HEK293 (cell line): ENCODE measurements around the gene HOXD10.

Experiments used
- CTCF ChIA-PET: fragments of 350-600 bp; formaldehyde crosslinking; extraction: SDS; loops from one replicate; lab custom pipeline; 2021; ENCODE audit warnings: antibody characterized with exemption; lab: Yijun Ruan, JAX
- POLR2A ChIA-PET: fragments of 300-600 bp; formaldehyde crosslinking; extraction: SDS; loops from one replicate; lab custom pipeline; 2020; ENCODE audit warnings: antibody characterized with exemption, inconsistent platforms; lab: Yijun Ruan, JAX
- H3K27ac ChIP-seq: fragments of 200-500 bp; sonication (Bioruptor generic); 2 replicates; pipeline ENCODE4 v1.5.1; 2014; ENCODE audit warnings: low read depth, low read length, control low read depth, inconsistent platforms; ENCODE audit errors: extremely low read depth
- H3K36me3 ChIP-seq, 2 experiments: fragments of 200-500 bp in 1 of 2; sonication (Bioruptor generic) in 1 of 2; 1 replicate in 1 of 2; 2 replicates in 1 of 2; pipeline ENCODE4 v1.5.1; 2014 to 2017; ENCODE audit warnings: inconsistent platforms in 2 of 2, low read length in 2 of 2; ENCODE audit not compliant: control insufficient read depth in 2 of 2, insufficient read depth in 1 of 2
- H3K4me1 ChIP-seq: fragments of 200-500 bp; sonication (Bioruptor generic); 2 replicates; pipeline ENCODE4 v1.5.1; 2014; ENCODE audit warnings: mild to moderate bottlenecking, low read length, inconsistent platforms; ENCODE audit not compliant: control insufficient read depth, insufficient read depth
- H3K4me3 ChIP-seq: 2 replicates; pipeline ENCODE4 v1.5.1; 2011; ENCODE audit warnings: low read depth, mild to moderate bottlenecking, control low read depth, low read length, moderate library complexity
- H3K9me3 ChIP-seq: fragments of 200-500 bp; sonication (Bioruptor generic); 2 replicates; pipeline ENCODE4 v1.5.1; 2014; ENCODE audit warnings: low read depth, low read length, inconsistent platforms; ENCODE audit not compliant: control insufficient read depth, insufficient read depth
- ATF2 ChIP-seq: fragments of 450-650 bp; formaldehyde crosslinking; IDR thresholded peaks from 2 replicates; pipeline ENCODE4 v1.5.1; 2016; ENCODE audit warnings: missing biosample characterization, missing genetic modification characterization, low read depth
- GFI1B ChIP-seq: fragments of 450-650 bp; formaldehyde crosslinking; IDR thresholded peaks from 2 replicates; pipeline ENCODE4 v1.5.1; 2016; ENCODE audit warnings: missing biosample characterization, missing genetic modification characterization
- REPIN1 ChIP-seq: fragments of 450-650 bp; formaldehyde crosslinking; IDR thresholded peaks from 2 replicates; pipeline ENCODE4 v1.5.1; 2017; ENCODE audit warnings: missing biosample characterization, missing genetic modification characterization, low read depth
- TRIM28 ChIP-seq: IDR thresholded peaks from 2 replicates; pipeline ENCODE4 v1.6.1; 2011; ENCODE audit warnings: low read length, control low read depth, borderline replicate concordance
- ZFHX2 ChIP-seq: fragments of 450-650 bp; formaldehyde crosslinking; conservative IDR thresholded peaks from 2 replicates; pipeline ENCODE4 v1.5.1; 2016; ENCODE audit warnings: missing biosample characterization, missing genetic modification characterization
- ZNF133 ChIP-seq: fragments of 450-650 bp; formaldehyde crosslinking; IDR thresholded peaks from 2 replicates; pipeline ENCODE4 v1.5.1; 2016; ENCODE audit warnings: missing biosample characterization, missing genetic modification characterization
- ZNF140 ChIP-seq: fragments of 450-650 bp; formaldehyde crosslinking; IDR thresholded peaks from 2 replicates; pipeline ENCODE4 v1.5.1; 2016; ENCODE audit warnings: missing biosample characterization, missing genetic modification characterization
- ZNF26 ChIP-seq: fragments of 450-650 bp; formaldehyde crosslinking; IDR thresholded peaks from 2 replicates; pipeline ENCODE4 v1.5.1; 2016; ENCODE audit warnings: missing biosample characterization, missing genetic modification characterization
- ZNF280D ChIP-seq: fragments of 450-650 bp; formaldehyde crosslinking; IDR thresholded peaks from 2 replicates; pipeline ENCODE4 v1.5.1; 2016; ENCODE audit warnings: missing biosample characterization, missing genetic modification characterization
- ZNF341 ChIP-seq: fragments of 450-650 bp; formaldehyde crosslinking; IDR thresholded peaks from 2 replicates; pipeline ENCODE4; 2016; ENCODE audit warnings: low read depth, missing biosample characterization, missing genetic modification characterization
- ZNF362 ChIP-seq: fragments of 450-650 bp; formaldehyde crosslinking; IDR thresholded peaks from 2 replicates; pipeline ENCODE4 v1.5.1; 2016; ENCODE audit warnings: missing biosample characterization, missing genetic modification characterization
- ZNF398 ChIP-seq: fragments of 450-650 bp; formaldehyde crosslinking; IDR thresholded peaks from 2 replicates; pipeline ENCODE4 v1.5.1; 2017; ENCODE audit warnings: missing biosample characterization, missing genetic modification characterization
- ZNF549 ChIP-seq: fragments of 450-650 bp; IDR thresholded peaks from 2 replicates; pipeline ENCODE4 v1.5.1; 2018; ENCODE audit warnings: missing biosample characterization, missing genetic modification characterization, mild to moderate bottlenecking, inconsistent platforms, moderate library complexity
- ZNF624 ChIP-seq: fragments of 450-650 bp; formaldehyde crosslinking; IDR thresholded peaks from 2 replicates; pipeline ENCODE4 v1.5.1; 2017; ENCODE audit warnings: missing biosample characterization, missing genetic modification characterization
- ZNF76 ChIP-seq: fragments of 450-650 bp; formaldehyde crosslinking; IDR thresholded peaks from 2 replicates; pipeline ENCODE4; 2016; ENCODE audit warnings: low read depth, missing biosample characterization, missing genetic modification characterization, borderline replicate concordance
- ZNF776 ChIP-seq: fragments of 450-650 bp; formaldehyde crosslinking; IDR thresholded peaks from 2 replicates; pipeline ENCODE4 v1.5.0; 2017; ENCODE audit warnings: missing biosample characterization, missing genetic modification characterization, borderline replicate concordance
- ZNF830 ChIP-seq: fragments of 450-650 bp; IDR thresholded peaks from 2 replicates; pipeline ENCODE4 v1.5.0; 2018; ENCODE audit warnings: missing biosample characterization, missing genetic modification characterization, low read depth, mild to moderate bottlenecking, moderate library complexity

HOXD10 gene

GRCh38 chr2:176089843-176090395, 26.7 kb upstream of the HOXD10 start:
- POLR2A ChIA-PET, result no interaction called here
- H3K4me3 ChIP-seq, result no peak overlapping the region
- TF ChIP-seq ZNF398 (tag by site-specific recombination), result no peak
- TF ChIP-seq ZNF549 (tag by site-specific recombination), result no peak
- TF ChIP-seq TRIM28, result no peak
- TF ChIP-seq ZNF362 (tag by site-specific recombination), result no peak
- no peak for TF ChIP-seq ZFHX2 (tag by site-specific recombination)
- TF ChIP-seq ZNF341 (tag by site-specific recombination), result no peak
- TF ChIP-seq ZNF133 (tag by site-specific recombination), result no peak
- no peak for TF ChIP-seq ZNF26 (tag by site-specific recombination)
- no peak for TF ChIP-seq GFI1B (tag by site-specific recombination)
- TF ChIP-seq ZNF776, result no peak
- no peak for TF ChIP-seq ZNF76
- TF ChIP-seq ZNF624 (tag by site-specific recombination), result no peak
- no peak for TF ChIP-seq REPIN1 (tag by site-specific recombination)
- no peak for TF ChIP-seq ZNF280D
- TF ChIP-seq ATF2, result no peak
- no peak for TF ChIP-seq ZNF830 (tag by site-specific recombination)
- no peak for TF ChIP-seq ZNF140 (tag by site-specific recombination)
- CTCF ChIA-PET, result interaction anchor here (0.6 to 1.1 kb wide), 3 partner anchors 9 to 1058 kb away, joined by 3 to 4 read pairs (median 3); no protein-coding TSS in a partner anchor
- H3K27ac ChIP-seq, result no peak overlapping the region
- no peaks in the 10 kb centered on the region for H3K4me1 ChIP-seq
- no peaks in the 10 kb centered on the region for H3K9me3 ChIP-seq
- H3K36me3 ChIP-seq, result peaks cover 0 to 8% of the 10 kb centered on the region in 2 experiments; a peak in 1 of 3 replicates
